Activated CD4-positive, alpha-beta T cell treated with anti-CD3 and anti-CD28 coated beads, Interleukin-2, amount 10 ng/mL, durations not matched to agents 7 days and 5 days (primary cell): ENCODE data around the gene ATXN1. TPM values are rescaled to one million over a fixed set of nuclear protein-coding genes. Genes with fewer than 3 reads are reported as not detected.

ENCODE experiments used
- CTCF ChIA-PET: fragments of 350-600 bp; sonication (Branson Sonifier 250); formaldehyde crosslinking; loops from one replicate; lab custom pipeline; 2021; ENCODE audit warnings: antibody characterized with exemption; lab: Charles Lee
- POLR2A ChIA-PET: fragments of 350-600 bp; sonication (Branson Sonifier 250); formaldehyde crosslinking; loops from one replicate; lab custom pipeline; 2021; ENCODE audit warnings: antibody characterized with exemption; lab: Charles Lee
- DNase-seq: peaks from one replicate; pipeline ENCODE4 v3.0.0-alpha.2; 2020
- H3K27ac Mint-ChIP-seq: one replicate; pipeline ENCODE4 v1.8.0; 2021; ENCODE audit warnings: mild to moderate bottlenecking, moderate library complexity, mixed read lengths
- H3K27me3 Mint-ChIP-seq: one replicate; pipeline ENCODE4 v1.8.0; 2021; ENCODE audit warnings: mixed read lengths
- H3K36me3 Mint-ChIP-seq: one replicate; pipeline ENCODE4 v1.8.0; 2021; ENCODE audit warnings: low read depth, mixed read lengths
- H3K4me1 Mint-ChIP-seq: one replicate; pipeline ENCODE4 v1.8.0; 2021; ENCODE audit warnings: mixed read lengths
- H3K4me3 Mint-ChIP-seq: one replicate; pipeline ENCODE4 v1.8.0; 2021; ENCODE audit warnings: mild to moderate bottlenecking, moderate library complexity, mixed read lengths
- H3K9me3 Mint-ChIP-seq: one replicate; pipeline ENCODE4 v1.8.0; 2021; ENCODE audit warnings: mixed read lengths
- total RNA-seq, 2 experiments: library from RNA; stranded (reverse); gene quantifications; one replicate each; pipeline ENCODE4 v1.2.3, GENCODE V29; 2021

Gene ATXN1
- total RNA-seq, 2 experiments from 2014 or later, result 36.0 to 40.4 TPM

DNA sequence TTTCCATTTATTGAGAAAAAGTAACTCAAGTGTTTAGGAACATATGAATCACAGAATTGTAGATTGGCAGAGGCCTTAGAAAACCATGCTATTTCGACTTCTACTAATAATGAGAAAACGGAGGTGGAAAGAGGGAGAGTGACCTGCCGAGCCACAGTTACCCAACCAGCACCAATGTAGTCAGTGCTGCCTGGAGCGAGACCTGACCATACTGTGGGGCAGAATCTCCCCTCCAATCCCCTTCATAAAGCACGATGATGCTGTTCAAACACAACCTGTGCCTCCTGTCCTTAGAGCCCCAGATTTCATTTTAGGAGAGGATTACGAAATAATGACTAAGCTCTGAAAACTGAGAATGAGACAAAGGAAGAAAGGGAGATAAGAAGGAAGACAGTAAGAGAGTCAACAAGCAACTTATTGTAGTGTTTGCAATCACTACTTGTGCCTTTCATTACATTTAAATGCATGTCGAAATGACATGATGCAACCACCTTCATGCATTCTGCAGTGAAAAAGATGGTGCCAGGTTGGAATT, 70.6 kb downstream of the ATXN1 start:
- H3K27ac Mint-ChIP-seq, result peak overlapping the region; percentile 41
- no peak for DNase-seq
- POLR2A ChIA-PET, result interaction anchor here (0.6 to 0.8 kb wide), 2 partner anchors 41 to 177 kb away, joined by 4 to 6 read pairs; no protein-coding TSS in a partner anchor
- peaks cover 12% of the 10 kb centered on the region for H3K36me3 Mint-ChIP-seq
- peaks cover 2% of the 10 kb centered on the region for H3K9me3 Mint-ChIP-seq
- no peaks in the 10 kb centered on the region for H3K27me3 Mint-ChIP-seq
- peaks cover 63% of the 10 kb centered on the region for H3K4me1 Mint-ChIP-seq
- CTCF ChIA-PET, result interaction anchor here (0.9 to 1.5 kb wide), 4 partner anchors 10 to 77 kb away, joined by 3 read pairs; no protein-coding TSS in a partner anchor
- H3K4me3 Mint-ChIP-seq, result no peak overlapping the region

DNA sequence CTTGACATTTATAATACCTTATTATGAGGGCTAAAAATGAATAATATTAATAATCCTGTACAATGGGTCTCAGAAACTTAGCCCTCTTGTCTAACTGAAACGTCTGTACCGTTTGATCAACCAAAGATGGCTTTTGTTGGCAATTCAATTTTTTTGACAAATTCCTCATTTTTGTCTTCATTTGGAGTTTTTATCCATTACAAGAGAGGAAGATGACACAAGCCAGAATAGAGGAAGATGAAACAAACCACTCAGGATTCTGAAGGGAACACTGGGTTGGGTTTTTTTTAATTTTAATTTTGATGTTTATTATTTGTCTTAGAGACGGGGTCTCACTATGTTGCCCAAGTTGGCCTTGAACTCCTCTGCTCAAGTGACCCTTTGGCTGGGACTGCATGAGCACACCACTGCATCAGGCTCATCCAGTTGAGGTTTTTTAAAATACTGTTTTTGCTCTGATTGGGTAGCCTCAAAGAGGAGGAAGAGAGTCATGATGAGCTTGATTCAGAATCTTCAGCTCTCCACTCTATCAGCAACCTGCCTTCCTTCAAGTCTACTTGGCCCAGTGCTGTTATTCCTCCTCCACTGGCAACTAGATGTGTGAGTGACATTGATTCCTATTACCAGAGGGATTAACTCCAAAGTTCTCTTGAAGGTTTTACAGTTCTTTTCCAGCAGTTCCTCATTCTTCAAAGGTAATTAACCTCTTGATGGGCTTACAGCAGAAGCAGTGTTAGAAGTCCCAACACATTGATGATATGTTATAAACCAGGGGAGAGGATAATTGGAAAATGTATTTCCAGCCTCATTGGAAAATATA, 71.3 kb downstream of the ATXN1 start:
- H3K27me3 Mint-ChIP-seq, result no peaks in the 10 kb centered on the region
- POLR2A ChIA-PET, result interaction anchor here (0.6 kb wide), 1 partner anchor 178 kb away, joined by 6 read pairs; no protein-coding TSS in a partner anchor
- no peak for DNase-seq
- no peak overlapping the region for H3K27ac Mint-ChIP-seq
- no peak overlapping the region for H3K4me3 Mint-ChIP-seq
- CTCF ChIA-PET, result interaction anchor here (0.9 to 1.5 kb wide), 3 partner anchors 11 to 24 kb away, joined by 3 read pairs; no protein-coding TSS in a partner anchor
- peaks cover 2% of the 10 kb centered on the region for H3K9me3 Mint-ChIP-seq
- H3K36me3 Mint-ChIP-seq, result peaks cover 12% of the 10 kb centered on the region
- peaks cover 63% of the 10 kb centered on the region for H3K4me1 Mint-ChIP-seq

DNA sequence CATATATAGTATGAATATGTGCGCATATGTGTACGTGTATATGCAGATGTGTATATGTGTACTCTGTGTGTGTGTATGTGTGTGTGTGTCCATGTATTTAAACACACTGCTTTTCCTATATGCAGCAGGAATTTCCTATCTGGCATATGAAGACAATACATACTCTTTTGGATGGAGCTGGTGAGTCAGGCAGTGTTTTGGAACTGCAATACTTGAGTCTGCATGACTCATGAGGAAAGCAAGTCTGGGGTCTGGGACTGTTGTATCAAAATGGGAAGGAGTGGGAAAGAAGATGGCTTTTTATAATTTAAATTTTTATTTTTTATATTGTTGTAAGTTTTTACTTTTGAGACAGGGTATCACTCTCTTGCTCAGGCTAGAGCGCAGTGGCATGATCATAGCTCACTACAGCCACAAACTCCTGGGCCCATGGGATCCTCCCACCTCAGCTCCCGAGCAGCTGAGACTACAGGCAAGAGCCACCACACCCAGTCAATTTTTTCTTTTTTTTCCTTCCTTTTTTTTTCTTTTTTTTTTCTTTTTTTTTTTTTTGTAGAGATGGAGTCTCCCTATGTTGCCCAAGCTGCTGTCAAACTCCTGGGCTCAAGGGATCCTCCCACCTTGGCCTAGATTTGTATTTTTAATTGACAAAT, 72.2 kb downstream of the ATXN1 start:
- H3K4me1 Mint-ChIP-seq, result peaks cover 62% of the 10 kb centered on the region
- no peak overlapping the region for H3K4me3 Mint-ChIP-seq
- H3K27ac Mint-ChIP-seq, result no peak overlapping the region
- H3K9me3 Mint-ChIP-seq, result no peaks in the 10 kb centered on the region
- ChIA-PET CTCF (interaction anchor here (0.7 to 1.5 kb wide), 3 partner anchors 12 to 751 kb away, joined by 3 read pairs; no protein-coding TSS in a partner anchor), POLR2A (no interaction called here)
- no peaks in the 10 kb centered on the region for H3K27me3 Mint-ChIP-seq
- H3K36me3 Mint-ChIP-seq, result peaks cover 7% of the 10 kb centered on the region
- DNase-seq, result no peak

DNA sequence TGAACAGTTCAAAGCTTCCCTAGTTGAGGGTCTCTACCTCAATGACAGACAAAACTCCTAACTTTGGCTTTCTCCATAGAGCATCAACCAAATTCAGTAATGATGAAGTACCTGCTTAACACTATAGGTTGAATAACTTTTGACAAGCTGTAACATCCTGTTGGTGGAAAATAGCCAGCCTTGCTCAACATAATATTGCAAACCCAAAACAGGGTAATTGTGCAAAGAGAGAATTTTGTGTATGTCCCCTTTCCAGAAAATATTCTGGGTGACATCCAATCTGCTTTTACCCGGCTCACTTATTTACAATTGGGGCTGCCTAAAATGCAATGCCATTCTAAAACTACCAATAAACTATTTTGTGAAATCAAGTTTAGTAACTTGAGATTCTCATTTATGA, 72.8 kb downstream of the ATXN1 start:
- Mint-ChIP-seq H3K27me3 (no peaks in the 10 kb centered on the region), H3K4me1 (peaks cover 65% of the 10 kb centered on the region), H3K9me3 (no peaks in the 10 kb centered on the region), H3K36me3 (peaks cover 4% of the 10 kb centered on the region), H3K4me3 (no peak overlapping the region), H3K27ac (no peak overlapping the region)
- ChIA-PET CTCF (interaction anchor here (0.9 kb wide), 1 partner anchor 8 kb away, joined by 3 read pairs; no protein-coding TSS in a partner anchor), POLR2A (no interaction called here)
- DNase-seq, result no peak

- CTCF ChIA-PET, result no interaction called here
Observed at GRCh38 chr6:16687045-16687444, 74.2 kb downstream of the ATXN1 start.

DNA sequence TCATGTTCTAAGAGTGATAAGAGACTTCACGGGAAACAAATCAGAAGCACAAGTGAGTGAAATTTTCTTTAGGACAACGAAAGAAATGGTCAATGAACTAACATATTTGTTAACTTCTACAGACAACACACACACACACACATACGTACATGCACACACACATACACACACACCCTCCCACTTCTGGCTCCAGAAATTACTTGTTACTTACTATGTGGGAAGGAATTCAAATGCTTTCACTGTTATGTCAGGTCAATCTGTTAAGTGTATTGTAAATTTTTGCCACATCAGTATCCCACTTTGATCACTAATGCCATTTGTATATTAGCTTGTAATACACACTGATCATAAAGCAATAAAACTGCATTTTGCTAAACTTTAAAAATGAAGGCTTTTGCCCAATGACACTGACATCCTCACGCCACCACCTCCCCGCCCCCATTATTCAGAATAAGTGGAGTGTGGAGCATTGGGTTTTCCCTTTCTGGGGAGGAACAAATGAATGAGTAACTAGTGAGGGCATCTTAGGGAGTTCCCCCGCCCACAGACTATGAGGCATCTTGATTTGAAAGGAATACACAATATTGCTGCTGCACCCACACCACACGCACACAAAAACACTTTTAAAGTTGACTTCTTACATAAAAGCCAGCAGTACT, 76.2 kb downstream of the ATXN1 start:
- H3K36me3 Mint-ChIP-seq, result peaks cover 22% of the 10 kb centered on the region
- H3K9me3 Mint-ChIP-seq, result no peaks in the 10 kb centered on the region
- peaks cover 45% of the 10 kb centered on the region for H3K4me1 Mint-ChIP-seq
- H3K27ac Mint-ChIP-seq, result peak overlapping the region; percentile 5
- CTCF ChIA-PET, result interaction anchor here (0.5 kb wide), 1 partner anchor 366 kb away, joined by 3 read pairs; no protein-coding TSS in a partner anchor
- POLR2A ChIA-PET, result no interaction called here
- no peaks in the 10 kb centered on the region for H3K27me3 Mint-ChIP-seq
- H3K4me3 Mint-ChIP-seq, result no peak overlapping the region
- DNase-seq, result peak; percentile 30

More at GRCh38 chr6:16687045-16687444, 74.2 kb downstream of the ATXN1 start:
- H3K4me1 Mint-ChIP-seq, result peaks cover 63% of the 10 kb centered on the region
- DNase-seq, result no peak
- H3K4me3 Mint-ChIP-seq, result peak overlapping the region; percentile 32
- POLR2A ChIA-PET, result no interaction called here
- peak overlapping the region; percentile 74 for H3K27ac Mint-ChIP-seq
- no peaks in the 10 kb centered on the region for H3K27me3 Mint-ChIP-seq
- peaks cover 11% of the 10 kb centered on the region for H3K36me3 Mint-ChIP-seq
- H3K9me3 Mint-ChIP-seq, result no peaks in the 10 kb centered on the region

DNA sequence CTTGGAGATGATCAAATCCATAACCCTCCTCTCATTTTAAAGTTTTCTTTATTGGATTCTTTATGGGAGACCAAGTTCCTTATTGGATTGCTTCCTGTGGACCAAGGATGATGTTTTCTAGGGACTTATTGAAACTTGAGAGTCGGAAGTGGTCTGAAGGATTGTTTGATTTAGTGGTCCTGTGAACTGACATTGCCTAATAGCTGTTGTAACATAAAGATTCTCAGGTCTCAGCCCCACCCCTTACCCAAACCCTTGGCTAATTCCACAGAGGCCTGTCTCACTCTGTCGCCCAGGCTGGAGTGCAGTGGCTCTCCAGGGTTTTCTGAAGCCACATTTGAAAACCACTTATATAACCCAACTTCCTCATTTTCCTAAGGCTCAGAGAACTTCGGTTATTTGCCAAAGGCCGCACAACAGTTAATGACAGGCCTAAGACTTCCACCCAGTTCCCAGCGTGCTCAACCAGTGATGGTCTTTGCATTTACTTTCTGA, 77.0 kb downstream of the ATXN1 start:
- ChIA-PET POLR2A (no interaction called here), CTCF (no interaction called here)
- no peak for DNase-seq
- peaks cover 22% of the 10 kb centered on the region for H3K36me3 Mint-ChIP-seq
- peaks cover 43% of the 10 kb centered on the region for H3K4me1 Mint-ChIP-seq
- no peak overlapping the region for H3K4me3 Mint-ChIP-seq
- H3K9me3 Mint-ChIP-seq, result no peaks in the 10 kb centered on the region
- no peak overlapping the region for H3K27ac Mint-ChIP-seq
- H3K27me3 Mint-ChIP-seq, result no peaks in the 10 kb centered on the region

DNA sequence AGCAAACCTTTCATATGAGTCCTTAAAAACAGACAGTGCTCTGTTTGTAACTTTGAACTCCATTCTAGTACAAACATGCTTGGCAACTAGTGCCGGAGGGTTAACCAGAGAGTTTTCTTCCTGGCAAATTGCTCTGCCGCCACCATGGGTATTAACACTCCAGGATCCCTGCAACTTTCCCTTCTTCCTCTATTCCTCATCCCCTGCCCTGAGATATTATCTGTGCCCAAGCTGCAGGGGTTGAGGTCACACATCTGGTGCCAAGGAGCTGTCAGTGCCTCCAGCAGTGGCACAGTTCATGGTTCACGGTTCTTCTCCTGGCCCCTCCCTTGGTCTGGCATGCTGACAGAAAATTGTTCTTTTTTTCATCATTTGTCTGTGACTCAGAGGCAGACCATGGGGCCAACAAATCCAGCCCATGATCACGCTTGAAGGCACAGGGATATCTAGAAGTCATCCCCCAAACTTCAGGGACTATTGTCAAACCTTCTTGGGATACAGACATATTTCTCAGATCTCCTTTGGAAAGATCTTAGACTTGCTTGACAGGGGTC, 77.5 kb downstream of the ATXN1 start:
- ChIA-PET CTCF (interaction anchor here (0.7 to 1.0 kb wide), 3 partner anchors 16 to 116 kb away, joined by 3 to 5 read pairs (median 5); no protein-coding TSS in a partner anchor), POLR2A (no interaction called here)
- no peak overlapping the region for H3K4me3 Mint-ChIP-seq
- no peak overlapping the region for H3K27ac Mint-ChIP-seq
- H3K4me1 Mint-ChIP-seq, result peaks cover 38% of the 10 kb centered on the region
- DNase-seq, result no peak
- no peaks in the 10 kb centered on the region for H3K9me3 Mint-ChIP-seq
- peaks cover 19% of the 10 kb centered on the region for H3K36me3 Mint-ChIP-seq
- no peaks in the 10 kb centered on the region for H3K27me3 Mint-ChIP-seq

- Mint-ChIP-seq H3K4me1 (peaks cover 22% of the 10 kb centered on the region), H3K27ac (no peak overlapping the region), H3K4me3 (no peak overlapping the region), H3K9me3 (no peaks in the 10 kb centered on the region), H3K36me3 (peaks cover 23% of the 10 kb centered on the region), H3K27me3 (no peaks in the 10 kb centered on the region)
- POLR2A ChIA-PET, result no interaction called here
- CTCF ChIA-PET, result interaction anchor here (0.7 to 1.9 kb wide), 6 partner anchors 10 to 84 kb away, joined by 3 to 6 read pairs (median 4); no protein-coding TSS in a partner anchor
- no peak for DNase-seq
Observed at GRCh38 chr6:16681260-16681873, 79.9 kb downstream of the ATXN1 start.

- Mint-ChIP-seq H3K27me3 (no peaks in the 10 kb centered on the region), H3K36me3 (peaks cover 23% of the 10 kb centered on the region), H3K9me3 (no peaks in the 10 kb centered on the region), H3K27ac (no peak overlapping the region), H3K4me3 (no peak overlapping the region), H3K4me1 (peaks cover 19% of the 10 kb centered on the region)
- ChIA-PET CTCF (interaction anchor here (0.7 kb wide), 1 partner anchor 14 kb away, joined by 3 read pairs; no protein-coding TSS in a partner anchor), POLR2A (no interaction called here)
- no peak for DNase-seq
Observed at GRCh38 chr6:16679050-16679449, 82.2 kb downstream of the ATXN1 start.

- H3K27ac Mint-ChIP-seq, result no peak overlapping the region
- H3K4me1 Mint-ChIP-seq, result peaks cover 19% of the 10 kb centered on the region
- H3K9me3 Mint-ChIP-seq, result no peaks in the 10 kb centered on the region
- no peak overlapping the region for H3K4me3 Mint-ChIP-seq
- DNase-seq, result no peak
- H3K36me3 Mint-ChIP-seq, result peaks cover 16% of the 10 kb centered on the region
- POLR2A ChIA-PET, result no interaction called here
- CTCF ChIA-PET, result interaction anchor here (0.7 to 0.8 kb wide), 2 partner anchors 163 to 385 kb away, joined by 3 to 4 read pairs; no protein-coding TSS in a partner anchor
- no peaks in the 10 kb centered on the region for H3K27me3 Mint-ChIP-seq
Observed at GRCh38 chr6:16677458-16677857, 83.8 kb downstream of the ATXN1 start.
